ENCODE data around the gene SPTBN5.

- TF ChIP-seq CTCF (IDR thresholded peaks at IDR 0.05; ENCODE audit: low read depth, low read length, poor library complexity, severe bottlenecking) (no peak), EZH2phosphoT487 (IDR thresholded peaks at IDR 0.05; ENCODE audit: borderline replicate concordance, low read length) (no peak)
Observed at GRCh38 chr15:41901431-41901830, 7.6 kb upstream of the SPTBN5 start.

Measured in DOHH2 (cell line).